A549 (cell line): Measurements from ENCODE around the gene NMBR.

Source experiments
- HEYL ChIP-seq: fragments of 250-450 bp; sonication (Bioruptor Pico); IDR thresholded peaks from 2 replicates; pipeline ENCODE4 v1.8.0; 2021; ENCODE audit warnings: mild to moderate bottlenecking, moderate library complexity
- HOXA7 ChIP-seq: fragments of 250-450 bp; sonication (Bioruptor Pico); IDR thresholded peaks from 2 replicates; pipeline ENCODE4 v1.5.0; 2020; ENCODE audit warnings: mild to moderate bottlenecking, moderate library complexity
- JUN ChIP-seq, 2 experiments: fragments of >200 bp; sonication (Bioruptor Twin); formaldehyde crosslinking; IDR thresholded peaks; 2 replicates in 1 of 2; 3 replicates in 1 of 2; pipeline ENCODE4 v1.6.1; 2016 to 2017
- MAX ChIP-seq: IDR thresholded peaks from 2 replicates; pipeline ENCODE4 v1.6.1; 2012
- POLR2A ChIP-seq: IDR thresholded peaks from 2 replicates; pipeline ENCODE4 v1.6.1; 2012; ENCODE audit warnings: mild to moderate bottlenecking, low read length
- TP53 ChIP-seq: fragments of 250-450 bp; sonication (Bioruptor Pico); IDR thresholded peaks from 2 replicates; pipeline ENCODE4 v1.5.0; 2021; ENCODE audit warnings: mild to moderate bottlenecking, moderate library complexity
- TF ChIP-seq, protein P1 (sequence below): fragments of >200 bp; sonication (Bioruptor Twin); formaldehyde crosslinking; IDR thresholded peaks from 3 replicates; pipeline ENCODE4 v1.5.1; 2016

DNA sequence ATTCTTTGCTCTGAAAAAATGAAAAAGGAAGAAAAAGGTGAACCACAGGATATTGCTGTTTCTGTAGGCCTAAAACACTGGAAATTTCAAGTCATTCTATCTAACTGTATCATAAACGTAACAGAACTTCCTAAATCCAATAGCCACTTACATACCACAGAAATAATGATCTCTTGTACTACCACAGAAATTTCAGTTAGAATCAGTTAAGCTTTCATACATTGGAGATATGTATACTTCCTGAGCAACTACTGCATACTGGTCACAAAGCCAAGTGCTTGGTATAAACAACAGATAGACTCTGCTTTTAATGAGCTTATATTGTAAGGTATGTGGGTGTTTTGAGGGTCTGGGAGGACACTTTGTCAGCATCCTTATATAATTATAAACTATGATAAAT, 38.7 kb upstream of the NMBR start:
- TF ChIP-seq, protein P1, sequence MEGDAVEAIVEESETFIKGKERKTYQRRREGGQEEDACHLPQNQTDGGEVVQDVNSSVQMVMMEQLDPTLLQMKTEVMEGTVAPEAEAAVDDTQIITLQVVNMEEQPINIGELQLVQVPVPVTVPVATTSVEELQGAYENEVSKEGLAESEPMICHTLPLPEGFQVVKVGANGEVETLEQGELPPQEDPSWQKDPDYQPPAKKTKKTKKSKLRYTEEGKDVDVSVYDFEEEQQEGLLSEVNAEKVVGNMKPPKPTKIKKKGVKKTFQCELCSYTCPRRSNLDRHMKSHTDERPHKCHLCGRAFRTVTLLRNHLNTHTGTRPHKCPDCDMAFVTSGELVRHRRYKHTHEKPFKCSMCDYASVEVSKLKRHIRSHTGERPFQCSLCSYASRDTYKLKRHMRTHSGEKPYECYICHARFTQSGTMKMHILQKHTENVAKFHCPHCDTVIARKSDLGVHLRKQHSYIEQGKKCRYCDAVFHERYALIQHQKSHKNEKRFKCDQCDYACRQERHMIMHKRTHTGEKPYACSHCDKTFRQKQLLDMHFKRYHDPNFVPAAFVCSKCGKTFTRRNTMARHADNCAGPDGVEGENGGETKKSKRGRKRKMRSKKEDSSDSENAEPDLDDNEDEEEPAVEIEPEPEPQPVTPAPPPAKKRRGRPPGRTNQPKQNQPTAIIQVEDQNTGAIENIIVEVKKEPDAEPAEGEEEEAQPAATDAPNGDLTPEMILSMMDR = no peak
- no peak for TF ChIP-seq JUN (IDR thresholded peaks at IDR 0.05)
- no peak for TF ChIP-seq HEYL
- TF ChIP-seq POLR2A = no peak
- no peak for TF ChIP-seq HOXA7
- TF ChIP-seq MAX = no peak
- no peak for TF ChIP-seq TP53
